HG03196 (cell line): ENCODE results near the gene RNF144A.

ENCODE experiments used
- ATAC-seq: cut with Tn5 transposase; IDR thresholded peaks from one replicate; pipeline ENCODE4 v1.9.1; 2021; ENCODE audit not compliant: unreplicated experiment

RNF144A gene

GRCh38 chr2:6906165-6906741, 11.0 kb upstream of the RNF144A start:
- ATAC-seq, result no peak

- ATAC-seq, result no peak
These were observed 8.9 kb upstream of the RNF144A start for GRCh38 chr2:6908291-6908690.

- ATAC-seq, result peak; percentile 99
These were observed 7.5 kb upstream of the RNF144A start for GRCh38 chr2:6909431-6910385.

- ATAC-seq, result no peak
These were observed 5.5 kb upstream of the RNF144A start for GRCh38 chr2:6911721-6912120.

- no peak for ATAC-seq
These were observed 3.6 kb upstream of the RNF144A start for GRCh38 chr2:6913415-6914157.

- ATAC-seq, result no peak
These were observed 2.4 kb upstream of the RNF144A start for GRCh38 chr2:6914828-6915227.

GRCh38 chr2:6915399-6915798, 1.8 kb upstream of the RNF144A start:
- ATAC-seq, result no peak

GRCh38 chr2:6916224-6916623, 988 bp upstream of the RNF144A start:
- ATAC-seq, result no peak

GRCh38 chr2:6916736-6917070, 509 bp upstream of the RNF144A start:
- no peak for ATAC-seq

GRCh38 chr2:6917761-6918421, 679 bp downstream of the RNF144A start:
- ATAC-seq, result peak; percentile 26

GRCh38 chr2:6919901-6920742, 2.9 kb downstream of the RNF144A start:
- no peak for ATAC-seq

- ATAC-seq, result no peak
These were observed 3.5 kb downstream of the RNF144A start for GRCh38 chr2:6920743-6921064.

GRCh38 chr2:6921321-6921922, 4.2 kb downstream of the RNF144A start:
- ATAC-seq, result no peak

- no peak for ATAC-seq
These were observed 5.0 kb downstream of the RNF144A start for GRCh38 chr2:6922201-6922656.

- ATAC-seq, result no peak
These were observed 6.1 kb downstream of the RNF144A start for GRCh38 chr2:6923319-6923718.

GRCh38 chr2:6924101-6924923, 7.1 kb downstream of the RNF144A start:
- no peak for ATAC-seq

- no peak for ATAC-seq
These were observed 7.8 kb downstream of the RNF144A start for GRCh38 chr2:6924924-6925409.

- no peak for ATAC-seq
These were observed 9.0 kb downstream of the RNF144A start for GRCh38 chr2:6926071-6926732.
